Erythroblast (primary cell): ENCODE data around the gene TMEM260.

Experiments used
- GATA1 ChIP-seq: IDR thresholded peaks from 2 replicates; pipeline ENCODE4 v1.6.1; 2011; ENCODE audit warnings: low read depth, mild to moderate bottlenecking, control low read depth, low read length, moderate library complexity
- POLR2A ChIP-seq: IDR thresholded peaks from 2 replicates; pipeline ENCODE4 v1.6.1; 2011; ENCODE audit warnings: mild to moderate bottlenecking, low read length

GRCh38 chr14:56559182-56559581 lies 20.4 kb upstream of the TMEM260 start:
- TF ChIP-seq POLR2A, result no peak
- no peak for TF ChIP-seq GATA1
